ENCODE measurements around the gene TBPL1. TPM values are rescaled to one million over a fixed set of nuclear protein-coding genes. Genes with fewer than 3 reads are reported as not detected.

TBPL1 gene
- total and polyA plus RNA-seq, 9 of the 15 experiments (the other 6 are each of a cell fraction or from before 2014, with no cell fraction given): 78.1 to 152 (median 107) TPM

DNA sequence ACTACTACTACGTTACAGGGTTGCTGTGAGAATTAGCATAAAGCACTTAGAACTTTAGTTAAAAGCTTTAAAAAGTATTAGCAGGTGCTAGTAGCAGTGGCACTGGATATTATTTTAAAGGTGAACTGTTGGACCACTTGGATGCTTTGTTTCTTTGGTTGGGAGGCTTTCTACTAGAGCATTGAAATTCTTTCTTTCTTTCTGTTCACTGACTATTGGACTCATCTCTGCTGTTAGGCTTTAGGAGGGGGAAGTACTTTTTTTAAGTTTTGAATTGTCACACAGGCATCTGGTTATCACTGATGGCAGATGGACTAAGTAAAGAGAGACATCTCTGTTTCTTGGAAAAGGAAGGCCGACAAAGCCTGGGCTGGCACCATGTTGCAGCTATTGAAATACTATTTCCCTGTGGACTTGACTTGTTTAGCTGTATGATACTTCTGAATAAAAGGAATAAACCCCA, 4.8 kb downstream of the TBPL1 start (continued):
- no peak for TF ChIP-seq HEY1 (CRISPR knock-in tag; IDR thresholded peaks at IDR 0.05; ENCODE audit: borderline replicate concordance)
- TF ChIP-seq NCOR1 (IDR thresholded peaks at IDR 0.05): peak; percentile 93
- no peak for TF ChIP-seq SMARCB1 (IDR thresholded peaks at IDR 0.05; ENCODE audit: insufficient read length, low read depth)
- no peak for TF ChIP-seq CBX2 (IDR thresholded peaks at IDR 0.05; ENCODE audit: insufficient read depth, low read length, poor library complexity, severe bottlenecking)
- no peak for TF ChIP-seq HNRNPLL (IDR thresholded peaks at IDR 0.05; ENCODE audit: low read depth, low read length, poor library complexity, severe bottlenecking)
- TF ChIP-seq, protein P1, sequence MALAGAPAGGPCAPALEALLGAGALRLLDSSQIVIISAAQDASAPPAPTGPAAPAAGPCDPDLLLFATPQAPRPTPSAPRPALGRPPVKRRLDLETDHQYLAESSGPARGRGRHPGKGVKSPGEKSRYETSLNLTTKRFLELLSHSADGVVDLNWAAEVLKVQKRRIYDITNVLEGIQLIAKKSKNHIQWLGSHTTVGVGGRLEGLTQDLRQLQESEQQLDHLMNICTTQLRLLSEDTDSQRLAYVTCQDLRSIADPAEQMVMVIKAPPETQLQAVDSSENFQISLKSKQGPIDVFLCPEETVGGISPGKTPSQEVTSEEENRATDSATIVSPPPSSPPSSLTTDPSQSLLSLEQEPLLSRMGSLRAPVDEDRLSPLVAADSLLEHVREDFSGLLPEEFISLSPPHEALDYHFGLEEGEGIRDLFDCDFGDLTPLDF (CRISPR knock-in tag; IDR thresholded peaks at IDR 0.05): no peak
- TF ChIP-seq, protein P2, sequence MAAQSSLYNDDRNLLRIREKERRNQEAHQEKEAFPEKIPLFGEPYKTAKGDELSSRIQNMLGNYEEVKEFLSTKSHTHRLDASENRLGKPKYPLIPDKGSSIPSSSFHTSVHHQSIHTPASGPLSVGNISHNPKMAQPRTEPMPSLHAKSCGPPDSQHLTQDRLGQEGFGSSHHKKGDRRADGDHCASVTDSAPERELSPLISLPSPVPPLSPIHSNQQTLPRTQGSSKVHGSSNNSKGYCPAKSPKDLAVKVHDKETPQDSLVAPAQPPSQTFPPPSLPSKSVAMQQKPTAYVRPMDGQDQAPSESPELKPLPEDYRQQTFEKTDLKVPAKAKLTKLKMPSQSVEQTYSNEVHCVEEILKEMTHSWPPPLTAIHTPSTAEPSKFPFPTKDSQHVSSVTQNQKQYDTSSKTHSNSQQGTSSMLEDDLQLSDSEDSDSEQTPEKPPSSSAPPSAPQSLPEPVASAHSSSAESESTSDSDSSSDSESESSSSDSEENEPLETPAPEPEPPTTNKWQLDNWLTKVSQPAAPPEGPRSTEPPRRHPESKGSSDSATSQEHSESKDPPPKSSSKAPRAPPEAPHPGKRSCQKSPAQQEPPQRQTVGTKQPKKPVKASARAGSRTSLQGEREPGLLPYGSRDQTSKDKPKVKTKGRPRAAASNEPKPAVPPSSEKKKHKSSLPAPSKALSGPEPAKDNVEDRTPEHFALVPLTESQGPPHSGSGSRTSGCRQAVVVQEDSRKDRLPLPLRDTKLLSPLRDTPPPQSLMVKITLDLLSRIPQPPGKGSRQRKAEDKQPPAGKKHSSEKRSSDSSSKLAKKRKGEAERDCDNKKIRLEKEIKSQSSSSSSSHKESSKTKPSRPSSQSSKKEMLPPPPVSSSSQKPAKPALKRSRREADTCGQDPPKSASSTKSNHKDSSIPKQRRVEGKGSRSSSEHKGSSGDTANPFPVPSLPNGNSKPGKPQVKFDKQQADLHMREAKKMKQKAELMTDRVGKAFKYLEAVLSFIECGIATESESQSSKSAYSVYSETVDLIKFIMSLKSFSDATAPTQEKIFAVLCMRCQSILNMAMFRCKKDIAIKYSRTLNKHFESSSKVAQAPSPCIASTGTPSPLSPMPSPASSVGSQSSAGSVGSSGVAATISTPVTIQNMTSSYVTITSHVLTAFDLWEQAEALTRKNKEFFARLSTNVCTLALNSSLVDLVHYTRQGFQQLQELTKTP (IDR thresholded peaks at IDR 0.05; ENCODE audit: low read depth in 1 of 2, partially characterized antibody in 2 of 2): peak; percentile 64 to 88
- TF ChIP-seq TEAD2 (tag; IDR thresholded peaks at IDR 0.05): no peak
- no peak for TF ChIP-seq SNRNP70 (optimal IDR thresholded peaks at IDR 0.05; ENCODE audit: low read depth, low read length)
- no peak for TF ChIP-seq NR1H2 (CRISPR knock-in tag; IDR thresholded peaks at IDR 0.05)
- TF ChIP-seq BCL6 (CRISPR knock-in tag; IDR thresholded peaks at IDR 0.05): no peak
- peak; percentile 43; the same call in 1 of the 2 replicates for TF ChIP-seq PHB2 (IDR thresholded peaks at IDR 0.05; ENCODE audit: low read depth)
- peak; percentile 92 for TF ChIP-seq CCNT2 (IDR thresholded peaks at IDR 0.05; ENCODE audit: borderline replicate concordance, extremely low read depth, insufficient read length, low read depth, low read length)
- TF ChIP-seq SAFB (IDR thresholded peaks at IDR 0.05; ENCODE audit: borderline replicate concordance, low read depth, low read length): no peak
- TF ChIP-seq JUNB (CRISPR knock-in tag; conservative IDR thresholded peaks at IDR 0.05): no peak
- TF ChIP-seq, protein P3, sequence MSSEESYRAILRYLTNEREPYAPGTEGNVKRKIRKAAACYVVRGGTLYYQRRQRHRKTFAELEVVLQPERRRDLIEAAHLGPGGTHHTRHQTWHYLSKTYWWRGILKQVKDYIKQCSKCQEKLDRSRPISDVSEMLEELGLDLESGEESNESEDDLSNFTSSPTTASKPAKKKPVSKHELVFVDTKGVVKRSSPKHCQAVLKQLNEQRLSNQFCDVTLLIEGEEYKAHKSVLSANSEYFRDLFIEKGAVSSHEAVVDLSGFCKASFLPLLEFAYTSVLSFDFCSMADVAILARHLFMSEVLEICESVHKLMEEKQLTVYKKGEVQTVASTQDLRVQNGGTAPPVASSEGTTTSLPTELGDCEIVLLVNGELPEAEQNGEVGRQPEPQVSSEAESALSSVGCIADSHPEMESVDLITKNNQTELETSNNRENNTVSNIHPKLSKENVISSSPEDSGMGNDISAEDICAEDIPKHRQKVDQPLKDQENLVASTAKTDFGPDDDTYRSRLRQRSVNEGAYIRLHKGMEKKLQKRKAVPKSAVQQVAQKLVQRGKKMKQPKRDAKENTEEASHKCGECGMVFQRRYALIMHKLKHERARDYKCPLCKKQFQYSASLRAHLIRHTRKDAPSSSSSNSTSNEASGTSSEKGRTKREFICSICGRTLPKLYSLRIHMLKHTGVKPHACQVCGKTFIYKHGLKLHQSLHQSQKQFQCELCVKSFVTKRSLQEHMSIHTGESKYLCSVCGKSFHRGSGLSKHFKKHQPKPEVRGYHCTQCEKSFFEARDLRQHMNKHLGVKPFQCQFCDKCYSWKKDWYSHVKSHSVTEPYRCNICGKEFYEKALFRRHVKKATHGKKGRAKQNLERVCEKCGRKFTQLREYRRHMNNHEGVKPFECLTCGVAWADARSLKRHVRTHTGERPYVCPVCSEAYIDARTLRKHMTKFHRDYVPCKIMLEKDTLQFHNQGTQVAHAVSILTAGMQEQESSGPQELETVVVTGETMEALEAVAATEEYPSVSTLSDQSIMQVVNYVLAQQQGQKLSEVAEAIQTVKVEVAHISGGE (CRISPR knock-in tag; IDR thresholded peaks at IDR 0.05): peak in 1 of 3 experiments; percentile 50; a peak in 1 of 6 replicates
- TF ChIP-seq, protein P4, sequence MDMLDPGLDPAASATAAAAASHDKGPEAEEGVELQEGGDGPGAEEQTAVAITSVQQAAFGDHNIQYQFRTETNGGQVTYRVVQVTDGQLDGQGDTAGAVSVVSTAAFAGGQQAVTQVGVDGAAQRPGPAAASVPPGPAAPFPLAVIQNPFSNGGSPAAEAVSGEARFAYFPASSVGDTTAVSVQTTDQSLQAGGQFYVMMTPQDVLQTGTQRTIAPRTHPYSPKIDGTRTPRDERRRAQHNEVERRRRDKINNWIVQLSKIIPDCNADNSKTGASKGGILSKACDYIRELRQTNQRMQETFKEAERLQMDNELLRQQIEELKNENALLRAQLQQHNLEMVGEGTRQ (CRISPR knock-in tag; IDR thresholded peaks at IDR 0.05): no peak
- TF ChIP-seq KLF1 (tag; IDR thresholded peaks at IDR 0.05): no peak

Measured in K562 (cell line).